ENCODE data around the gene FBXW10B.

DNA sequence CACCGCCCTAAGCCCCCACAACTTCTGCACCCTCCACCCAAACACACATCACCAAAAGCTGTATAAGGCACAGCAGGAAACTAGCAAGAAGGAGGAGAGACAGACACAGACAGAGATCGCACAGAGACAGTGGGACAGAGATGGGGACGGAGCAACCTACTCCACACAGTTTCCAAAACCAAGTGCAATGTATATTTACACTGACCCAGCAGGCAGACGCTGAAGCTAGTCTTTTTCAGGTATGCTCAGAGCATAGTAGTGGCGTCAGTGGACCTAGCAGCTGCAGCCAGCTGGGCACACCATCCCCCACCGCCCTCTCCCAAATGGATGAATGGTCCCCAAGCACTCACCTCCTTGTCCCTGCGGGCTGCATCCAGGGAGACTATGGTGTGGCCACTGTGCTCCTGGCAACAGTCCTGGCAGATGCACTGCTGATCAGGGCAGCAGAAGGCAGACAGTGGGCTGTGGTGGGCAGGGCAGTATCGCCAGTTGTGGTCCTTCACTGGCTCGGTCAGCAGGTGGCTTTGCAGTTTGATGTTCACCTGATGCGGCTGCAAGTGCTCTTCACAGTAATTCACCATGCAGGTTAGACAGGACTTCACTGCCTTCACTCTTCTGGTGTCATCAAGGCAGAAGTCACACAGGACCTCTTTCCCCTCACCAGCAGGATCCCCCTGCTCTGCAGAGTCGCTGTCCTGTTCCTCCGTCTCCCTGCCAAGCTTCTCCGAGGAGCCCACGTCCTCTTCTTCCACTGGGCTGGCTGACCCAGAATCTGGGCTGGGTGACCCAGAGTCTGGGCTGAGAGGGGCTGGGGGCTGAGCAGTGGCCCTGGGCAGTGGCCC, 31.5 kb upstream of the FBXW10B start:
- TF ChIP-seq EZH2 (IDR thresholded peaks at IDR 0.05; ENCODE audit: insufficient read depth, poor library complexity, severe bottlenecking) (no peak), EZH2phosphoT487 (IDR thresholded peaks at IDR 0.05; ENCODE audit: insufficient read depth, low read depth) (no peak)
